ENCODE results near the gene S100A4.
"Not testable (repeated sequence)": the region's sequence is repeated elsewhere in the genome, so short reads cannot be mapped to it uniquely, and the experiment has no call there.

Gene S100A4

DNA sequence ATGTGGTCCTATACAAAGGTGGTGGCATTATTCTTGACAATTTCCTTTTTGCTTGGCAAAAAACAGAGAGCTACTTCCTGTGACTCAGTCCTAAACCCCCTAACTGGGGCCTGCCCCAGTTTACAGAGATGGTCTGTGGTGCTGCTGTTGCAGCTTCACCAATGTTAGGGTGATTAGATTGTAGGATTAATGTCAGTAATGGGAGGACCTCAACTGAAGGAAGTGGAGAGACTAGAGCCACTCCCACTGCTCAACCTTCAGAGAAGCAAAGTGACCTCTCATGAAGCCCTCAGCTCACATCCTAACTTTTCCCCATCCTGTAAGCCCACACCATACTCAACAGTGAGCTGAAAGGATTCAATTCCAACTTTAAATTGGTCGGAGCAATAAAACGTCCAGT lies 13.4 kb downstream of the S100A4 start:
- DNase-seq: peak in 1 of 5 donors; percentile 90

- no peak for DNase-seq
These were observed 14.0 kb downstream of the S100A4 start for GRCh38 chr1:153531638-153532037.

DNA sequence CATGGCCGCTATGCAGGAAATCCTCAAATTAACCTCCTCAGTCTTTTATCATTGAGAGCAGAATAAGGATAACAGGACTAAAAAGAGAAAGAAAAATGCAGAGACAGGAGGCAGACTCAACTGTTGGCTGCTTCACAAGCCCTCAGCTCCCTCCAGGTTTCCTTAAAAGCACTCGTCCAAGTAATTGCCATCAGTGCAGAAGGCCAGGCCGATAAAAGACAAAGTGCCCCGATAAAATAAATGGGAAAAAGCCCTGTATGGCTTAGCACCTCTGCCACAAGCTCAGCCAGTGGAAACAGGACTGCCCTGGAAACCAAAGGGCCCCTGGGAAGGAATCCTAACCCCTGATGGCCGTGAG lies 17.9 kb downstream of the S100A4 start:
- DNase-seq: no peak

GRCh38 chr1:153527023-153527682 lies 18.5 kb downstream of the S100A4 start:
- no peak for DNase-seq

- DNase-seq: no peak
These were observed 19.5 kb downstream of the S100A4 start for GRCh38 chr1:153526132-153526543.

DNA sequence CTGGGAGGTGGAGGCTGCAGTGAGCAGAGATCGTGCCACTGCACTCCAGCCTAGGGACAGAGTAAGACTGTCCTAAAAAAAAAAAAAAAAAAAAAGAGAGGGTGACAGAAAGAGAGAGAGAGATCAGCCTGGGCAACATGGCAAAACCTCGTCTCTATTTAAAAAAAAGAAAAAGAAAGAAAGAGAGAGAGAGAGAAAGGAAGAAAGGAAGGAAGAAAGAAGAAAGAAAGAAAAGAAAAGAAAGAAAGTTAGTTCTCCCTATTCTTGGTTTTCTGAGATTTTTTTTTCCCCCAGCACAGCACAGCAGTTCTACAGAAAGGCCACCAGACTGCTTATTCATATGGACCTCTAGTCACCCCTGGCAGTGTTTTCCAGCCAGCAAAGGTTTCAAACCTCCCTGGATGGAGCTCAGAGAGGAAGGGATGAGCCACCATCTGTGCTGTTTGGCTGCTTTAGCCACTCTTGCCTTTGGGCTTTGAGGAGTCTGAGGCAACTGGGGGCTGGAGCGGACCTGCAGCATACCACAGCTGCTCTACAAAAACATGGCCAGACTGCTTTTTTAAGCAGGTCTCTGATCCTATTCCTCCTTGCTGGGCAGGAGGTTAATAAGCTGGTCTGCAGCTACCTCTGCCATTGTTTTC lies 20.4 kb downstream of the S100A4 start:
- no peak for DNase-seq

GRCh38 chr1:153522353-153523048 lies 23.1 kb downstream of the S100A4 start:
- DNase-seq: not testable (repeated sequence)

- DNase-seq: not testable (repeated sequence)
These were observed 23.8 kb downstream of the S100A4 start for GRCh38 chr1:153521808-153522207.

DNA sequence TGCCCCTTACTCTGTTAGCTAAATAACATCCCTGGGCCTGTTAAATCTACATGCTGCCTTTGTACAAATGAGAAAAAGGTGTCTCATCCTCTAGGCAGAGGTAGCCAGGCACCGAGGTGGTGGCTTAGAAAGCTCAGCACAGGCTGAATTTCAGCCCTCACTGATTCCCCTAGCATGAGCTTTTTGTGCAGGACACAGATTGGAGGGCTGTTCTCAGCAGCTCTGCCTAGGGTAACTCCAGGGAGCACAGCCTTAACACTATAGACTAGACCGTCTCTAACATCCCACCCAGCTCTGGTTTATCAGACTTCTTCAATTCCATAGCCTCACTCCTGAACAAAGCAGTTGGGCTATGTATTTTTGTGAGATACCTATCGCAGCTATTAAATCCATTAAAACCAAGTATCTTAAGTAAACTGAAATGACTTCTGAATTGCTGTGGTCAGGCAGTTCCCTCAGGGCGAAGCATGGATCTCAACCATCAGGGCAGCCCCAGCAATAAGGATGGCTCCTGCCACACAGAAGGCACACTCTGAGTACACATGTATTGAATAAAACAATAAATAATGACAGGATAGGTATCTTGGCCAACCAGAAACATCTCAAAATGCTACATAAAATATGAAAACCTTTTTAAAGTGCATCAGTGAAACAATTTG lies 24.7 kb downstream of the S100A4 start:
- no peak for DNase-seq

DNA sequence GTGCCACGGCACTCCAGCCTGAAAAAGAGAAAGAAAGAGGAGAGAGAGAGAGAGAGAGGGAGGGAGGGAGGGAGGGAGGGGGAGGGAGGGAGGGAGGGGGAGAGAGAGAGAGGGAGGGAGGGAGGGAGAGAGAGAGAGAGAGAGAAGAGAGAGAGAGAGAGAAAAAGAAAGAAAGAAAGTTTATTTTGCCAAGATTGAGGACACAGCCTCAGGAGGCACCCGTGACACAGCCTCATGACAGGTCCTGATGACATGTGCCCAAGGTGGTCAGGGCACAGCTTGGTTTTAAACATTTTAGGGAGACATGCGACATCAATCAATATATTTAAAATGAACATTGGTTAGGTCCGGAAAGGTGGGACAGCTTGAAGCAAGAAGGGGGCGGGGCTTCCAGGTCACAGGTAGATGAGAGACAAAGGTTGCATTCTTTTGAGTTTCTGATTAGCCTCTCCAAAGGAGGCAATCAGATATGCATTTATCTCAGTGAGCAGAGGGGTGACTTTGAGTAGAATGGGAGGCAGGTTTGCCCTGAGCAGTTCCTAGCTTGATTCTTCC lies 25.4 kb downstream of the S100A4 start:
- DNase-seq: not testable (repeated sequence)

DNA sequence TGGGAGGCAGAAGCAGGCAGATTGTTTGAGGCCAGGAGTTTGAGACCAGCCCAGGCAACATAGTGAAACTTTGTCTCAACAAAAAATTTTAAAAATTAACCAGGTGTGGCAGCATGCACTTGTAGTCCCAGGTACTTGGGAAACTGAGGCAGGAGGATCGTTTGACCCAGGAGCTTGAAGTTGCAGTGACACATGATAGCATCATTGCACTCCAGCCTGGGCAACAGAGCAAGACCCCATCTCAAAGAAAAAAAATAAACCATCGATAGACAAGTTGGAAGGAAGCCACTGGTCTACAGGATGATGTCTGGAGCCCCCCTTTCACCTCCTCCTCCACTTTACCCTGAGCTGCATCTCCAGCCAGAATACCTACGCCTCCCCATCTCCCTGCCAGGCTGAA lies 26.4 kb downstream of the S100A4 start:
- DNase-seq: no peak

GRCh38 chr1:153515504-153516394 lies 29.9 kb downstream of the S100A4 start:
- no peak for DNase-seq

DNA sequence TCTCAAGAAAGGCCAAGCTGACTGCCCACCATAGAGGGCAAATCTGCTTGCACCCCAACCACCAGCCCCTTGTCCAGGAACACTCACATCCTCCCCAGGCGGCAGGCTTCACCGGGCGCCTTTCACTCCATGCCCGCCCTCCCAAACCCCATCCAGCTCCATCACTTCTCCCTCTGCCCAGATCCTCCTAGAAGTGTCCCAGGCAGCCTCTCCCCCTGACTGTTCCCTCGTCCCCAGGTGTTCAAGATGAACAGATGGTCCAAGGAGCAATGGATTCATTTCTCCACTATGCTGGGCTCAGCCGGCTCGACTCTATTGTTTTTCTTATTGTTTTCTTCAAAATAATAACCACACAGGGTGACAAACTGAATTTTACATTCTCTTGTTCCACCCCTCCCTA lies 31.9 kb downstream of the S100A4 start:
- no peak for DNase-seq

DNA sequence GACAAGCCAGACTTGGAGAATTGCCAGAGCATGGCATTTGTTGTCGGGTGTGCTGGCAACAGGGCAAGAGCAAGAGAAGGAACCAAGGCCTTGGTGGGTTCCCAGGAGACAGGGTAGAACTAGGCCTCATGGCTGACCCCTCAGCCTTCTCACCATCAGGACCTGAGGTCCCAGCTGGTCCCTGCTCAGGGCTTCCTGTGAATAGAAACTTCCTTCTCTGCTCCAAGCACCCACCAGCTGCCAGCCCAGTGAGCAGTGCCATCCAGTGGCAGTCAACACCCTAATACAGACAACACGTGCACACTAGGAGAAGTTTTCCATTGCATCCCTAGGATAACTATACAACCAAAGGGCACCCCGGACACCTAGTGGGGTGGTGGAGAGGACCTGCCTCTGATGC lies 32.6 kb downstream of the S100A4 start:
- DNase-seq: no peak

- peak; percentile 51 to 72 (median 70) for DNase-seq
These were observed 34.6 kb downstream of the S100A4 start for GRCh38 chr1:153510984-153511410.

DNA sequence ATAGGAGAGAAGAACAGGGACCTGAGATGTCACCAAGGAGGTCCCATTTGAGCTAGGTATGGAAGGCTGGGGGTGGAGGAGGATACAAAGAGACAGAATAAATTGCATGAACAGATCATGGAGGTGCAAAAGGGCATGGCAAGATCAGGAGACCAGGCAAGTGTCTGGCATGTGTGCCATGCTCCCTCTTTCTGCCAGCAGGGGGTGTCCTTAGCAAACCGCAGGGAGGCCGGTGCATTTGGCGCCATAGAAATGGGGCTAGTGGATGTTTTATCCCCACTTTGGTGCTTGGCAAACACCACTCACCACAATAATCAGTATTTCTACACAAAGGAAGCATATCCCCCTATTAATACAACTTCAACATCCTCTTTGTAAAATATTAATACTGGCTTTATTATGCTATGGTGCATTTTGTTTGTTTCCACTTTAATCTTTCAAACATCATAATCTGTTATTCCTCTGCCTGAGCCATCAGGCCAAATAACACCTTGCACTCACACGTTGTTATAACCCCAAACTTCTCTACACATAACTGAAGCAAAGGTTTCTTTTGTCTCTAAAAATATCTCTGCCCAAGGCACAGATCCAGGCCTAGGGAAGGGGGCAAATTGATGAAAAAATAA lies 35.8 kb downstream of the S100A4 start:
- DNase-seq: peak in 4 of 5 donors; percentile 30 to 66 (median 48)

- no peak for DNase-seq
These were observed 36.6 kb downstream of the S100A4 start for GRCh38 chr1:153509036-153509435.

- DNase-seq: no peak
These were observed 37.6 kb downstream of the S100A4 start for GRCh38 chr1:153507926-153508583.

DNA sequence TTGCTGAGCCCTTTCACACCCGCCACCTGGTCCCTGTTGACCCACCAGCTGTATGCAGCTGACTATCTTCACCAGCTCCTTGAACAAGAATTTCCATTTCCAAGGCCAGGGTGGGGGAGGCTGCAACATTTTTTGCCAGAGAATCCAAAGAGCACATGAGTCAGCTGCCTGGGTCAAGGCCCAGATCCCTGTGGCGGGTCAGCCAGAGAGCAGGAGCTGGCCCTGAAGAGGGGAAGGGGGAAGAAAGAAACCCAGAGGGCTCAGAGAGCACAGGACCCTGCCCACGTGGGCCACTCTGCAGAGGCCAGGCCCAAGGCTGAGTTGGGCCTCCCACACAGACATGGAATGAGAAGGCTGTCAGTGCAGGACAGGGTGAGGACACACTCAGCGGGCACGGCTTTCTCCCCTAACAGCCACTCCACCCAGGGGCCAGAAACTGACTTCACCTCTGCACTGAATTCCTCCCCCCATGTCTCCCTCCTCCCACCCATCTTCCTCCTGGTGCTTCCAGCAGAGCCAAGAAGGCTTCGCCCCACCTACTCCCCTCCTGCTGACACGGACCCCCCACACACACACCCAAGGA lies 38.7 kb downstream of the S100A4 start:
- DNase-seq: no peak

- DNase-seq: no peak
These were observed 39.2 kb downstream of the S100A4 start for GRCh38 chr1:153506386-153506785.

DNA sequence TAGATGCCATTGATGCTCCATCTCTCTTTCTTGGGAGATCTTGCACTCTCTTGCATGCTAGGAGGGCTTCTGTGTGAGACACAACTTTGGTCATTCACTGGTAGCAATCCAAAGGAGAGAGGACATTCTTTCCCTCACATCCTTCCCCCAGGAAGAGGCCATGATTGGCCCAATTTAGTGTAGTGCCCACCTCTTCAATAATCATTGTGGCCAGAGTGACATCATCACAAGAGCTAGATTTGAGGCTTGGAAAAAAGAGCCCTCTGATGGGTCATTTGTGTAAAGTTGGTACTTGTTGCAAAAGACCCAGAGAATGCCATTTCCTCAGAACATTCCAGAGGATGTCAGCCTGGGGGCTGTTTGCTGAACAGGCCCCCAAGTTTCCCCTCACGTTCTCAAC lies 40.0 kb downstream of the S100A4 start:
- no peak for DNase-seq
